MM.1S (cell line): Measurements from ENCODE around the gene TREML4.
"Not testable (repeated sequence)": the region's sequence is repeated elsewhere in the genome, so short reads cannot be mapped to it uniquely, and the experiment has no call there.

Experiments used
- DNase-seq: peaks from one replicate; pipeline ENCODE4 v3.0.0-alpha.2; 2015
- H2AFZ ChIP-seq: fragments of 300-600 bp; sonication (generic); 2 replicates; pipeline ENCODE4 v1.6.0; 2016; ENCODE audit warnings: antibody characterized with exemption, low read length
- H3F3A ChIP-seq: fragments of 300-600 bp; sonication (generic); 2 replicates; pipeline ENCODE4 v1.6.1; 2016; ENCODE audit warnings: mild to moderate bottlenecking, antibody characterized with exemption, low read length, moderate library complexity, mixed read lengths; ENCODE audit not compliant: insufficient read depth
- H3K27ac ChIP-seq: fragments of 300-600 bp; sonication (generic); 2 replicates; pipeline ENCODE4 v1.5.1; 2016; ENCODE audit warnings: mild to moderate bottlenecking, low read length
- H3K27me3 ChIP-seq: fragments of 300-600 bp; sonication (generic); replicated peaks from 2 replicates; pipeline ENCODE4 v1.6.0; 2016; ENCODE audit warnings: low read length; ENCODE audit not compliant: insufficient read depth
- H3K36me3 ChIP-seq: fragments of 300-600 bp; sonication (generic); replicated peaks from 2 replicates; pipeline ENCODE4 v1.6.1; 2016; ENCODE audit warnings: mild to moderate bottlenecking, low read length, mixed read lengths; ENCODE audit not compliant: insufficient read depth
- H3K4me1 ChIP-seq: fragments of 300-600 bp; sonication (generic); 2 replicates; pipeline ENCODE4 v1.6.1; 2016; ENCODE audit warnings: low read length, mixed read lengths
- H3K4me2 ChIP-seq: fragments of 300-600 bp; sonication (generic); 2 replicates; pipeline ENCODE4 v1.6.0; 2016; ENCODE audit warnings: low read depth, low read length
- H3K4me3 ChIP-seq: fragments of 300-600 bp; sonication (generic); 2 replicates; pipeline ENCODE4 v1.5.1; 2016; ENCODE audit warnings: low read length, mixed read lengths
- H3K79me2 ChIP-seq: fragments of 300-600 bp; sonication (generic); 2 replicates; pipeline ENCODE4 v1.6.1; 2016; ENCODE audit warnings: mixed run types, low read length, mixed read lengths
- H3K9ac ChIP-seq: fragments of 300-600 bp; sonication (generic); 2 replicates; pipeline ENCODE4 v1.6.1; 2016; ENCODE audit warnings: low read length, mixed read lengths
- H3K9me2 ChIP-seq: fragments of 300-600 bp; sonication (generic); replicated peaks from 2 replicates; pipeline ENCODE4 v1.6.1; 2016; ENCODE audit warnings: mild to moderate bottlenecking, low read length, mixed read lengths; ENCODE audit not compliant: insufficient read depth
- H3K9me3 ChIP-seq: fragments of 300-600 bp; sonication (generic); replicated peaks from 2 replicates; pipeline ENCODE4 v1.6.1; 2016; ENCODE audit warnings: mild to moderate bottlenecking, low read length, mixed read lengths; ENCODE audit not compliant: insufficient read depth
- H4K20me1 ChIP-seq: fragments of 300-600 bp; sonication (generic); 2 replicates; pipeline ENCODE4 v1.6.1; 2016; ENCODE audit warnings: mild to moderate bottlenecking, low read length, moderate library complexity, mixed read lengths; ENCODE audit not compliant: insufficient read depth
- EZH2 ChIP-seq: fragments of 300-600 bp; sonication (generic); optimal IDR thresholded peaks from 2 replicates; pipeline ENCODE3; 2017; ENCODE audit warnings: low read depth, mild to moderate bottlenecking, antibody characterized with exemption, low read length, mixed read lengths
- EZH2phosphoT487 ChIP-seq: fragments of 300-600 bp; sonication (generic); IDR thresholded peaks from 2 replicates; pipeline ENCODE4 v1.6.1; 2018; ENCODE audit warnings: antibody characterized with exemption, low read length
- TF ChIP-seq, protein P1 (sequence below): fragments of 300-600 bp; sonication (generic); IDR thresholded peaks from 2 replicates; pipeline ENCODE4 v1.5.1; 2016; ENCODE audit warnings: antibody characterized with exemption, low read length, mixed read lengths

The TREML4 gene

DNA sequence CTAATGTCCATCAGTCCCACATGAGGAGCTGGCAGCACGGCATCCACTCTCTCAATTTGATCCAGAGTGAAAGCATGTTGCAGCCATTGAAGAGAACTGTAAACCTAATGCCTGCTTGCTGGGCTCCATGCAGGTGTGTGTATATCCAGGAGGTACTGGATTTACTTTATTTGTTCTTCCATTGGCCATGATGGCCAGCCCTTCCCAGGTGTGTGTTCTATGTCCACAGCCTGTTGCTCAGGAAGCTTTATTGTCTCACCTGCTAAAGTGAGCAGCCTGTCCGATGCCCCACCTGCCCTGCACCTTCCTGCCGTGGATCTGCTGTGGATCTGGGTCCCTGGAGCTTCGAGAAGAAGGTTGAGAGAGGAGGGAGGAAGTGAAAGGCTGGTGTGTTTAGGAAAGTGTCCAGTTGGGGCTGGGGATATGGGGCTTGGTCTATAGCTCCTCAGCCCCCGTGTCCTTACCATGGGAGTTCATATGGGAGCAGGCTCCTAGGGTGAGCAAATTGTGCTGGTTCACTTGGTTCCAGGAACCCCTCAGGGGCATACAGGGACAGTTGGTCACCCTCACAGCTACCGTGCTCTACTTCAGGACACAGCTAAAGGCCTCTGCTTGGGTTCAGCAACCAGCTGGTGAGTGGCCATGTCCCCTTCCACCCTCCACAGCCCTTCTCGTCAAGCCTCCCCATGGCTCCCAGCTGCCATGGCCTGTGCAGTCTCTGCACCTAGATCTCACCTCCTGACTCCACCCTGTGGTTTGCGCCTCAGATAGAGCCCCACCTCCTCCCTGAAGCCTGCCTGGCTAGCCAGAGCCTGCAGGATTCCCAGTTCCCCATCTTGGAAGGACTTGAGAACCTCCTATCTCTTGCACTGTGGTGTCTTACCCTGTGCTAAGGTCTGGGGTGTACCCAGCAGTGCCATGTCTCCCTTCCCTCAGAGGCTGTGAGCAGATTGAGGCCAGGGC lies 39.9 kb upstream of the TREML4 start:
- H3K4me1 ChIP-seq, result no peaks in the 10 kb centered on the region
- no peaks in the 10 kb centered on the region for H3K9me2 ChIP-seq
- no peaks in the 10 kb centered on the region for H3K27me3 ChIP-seq
- H3K79me2 ChIP-seq, result no peaks in the 10 kb centered on the region
- no peak overlapping the region for H3K9ac ChIP-seq
- no peak overlapping the region for H3K4me3 ChIP-seq
- no peak for DNase-seq
- H3F3A ChIP-seq, result no peaks in the 10 kb centered on the region
- no peak overlapping the region for H2AFZ ChIP-seq
- no peaks in the 10 kb centered on the region for H4K20me1 ChIP-seq
- TF ChIP-seq EZH2phosphoT487, result no peak
- no peak for TF ChIP-seq EZH2
- TF ChIP-seq, protein P1, sequence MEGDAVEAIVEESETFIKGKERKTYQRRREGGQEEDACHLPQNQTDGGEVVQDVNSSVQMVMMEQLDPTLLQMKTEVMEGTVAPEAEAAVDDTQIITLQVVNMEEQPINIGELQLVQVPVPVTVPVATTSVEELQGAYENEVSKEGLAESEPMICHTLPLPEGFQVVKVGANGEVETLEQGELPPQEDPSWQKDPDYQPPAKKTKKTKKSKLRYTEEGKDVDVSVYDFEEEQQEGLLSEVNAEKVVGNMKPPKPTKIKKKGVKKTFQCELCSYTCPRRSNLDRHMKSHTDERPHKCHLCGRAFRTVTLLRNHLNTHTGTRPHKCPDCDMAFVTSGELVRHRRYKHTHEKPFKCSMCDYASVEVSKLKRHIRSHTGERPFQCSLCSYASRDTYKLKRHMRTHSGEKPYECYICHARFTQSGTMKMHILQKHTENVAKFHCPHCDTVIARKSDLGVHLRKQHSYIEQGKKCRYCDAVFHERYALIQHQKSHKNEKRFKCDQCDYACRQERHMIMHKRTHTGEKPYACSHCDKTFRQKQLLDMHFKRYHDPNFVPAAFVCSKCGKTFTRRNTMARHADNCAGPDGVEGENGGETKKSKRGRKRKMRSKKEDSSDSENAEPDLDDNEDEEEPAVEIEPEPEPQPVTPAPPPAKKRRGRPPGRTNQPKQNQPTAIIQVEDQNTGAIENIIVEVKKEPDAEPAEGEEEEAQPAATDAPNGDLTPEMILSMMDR, result no peak
- no peaks in the 10 kb centered on the region for H3K36me3 ChIP-seq
- no peak overlapping the region for H3K27ac ChIP-seq
- no peaks in the 10 kb centered on the region for H3K9me3 ChIP-seq
- no peak overlapping the region for H3K4me2 ChIP-seq

GRCh38 chr6:41189046-41189445 lies 39.1 kb upstream of the TREML4 start:
- H3K9ac ChIP-seq, H3K9me3 ChIP-seq, H2AFZ ChIP-seq, H3K4me3 ChIP-seq, H3K79me2 ChIP-seq, H3K36me3 ChIP-seq, DNase-seq, H3K4me1 ChIP-seq, H4K20me1 ChIP-seq, H3K9me2 ChIP-seq, H3K27ac ChIP-seq, H3K27me3 ChIP-seq, H3K4me2 ChIP-seq, H3F3A ChIP-seq: not testable (repeated sequence)

DNA sequence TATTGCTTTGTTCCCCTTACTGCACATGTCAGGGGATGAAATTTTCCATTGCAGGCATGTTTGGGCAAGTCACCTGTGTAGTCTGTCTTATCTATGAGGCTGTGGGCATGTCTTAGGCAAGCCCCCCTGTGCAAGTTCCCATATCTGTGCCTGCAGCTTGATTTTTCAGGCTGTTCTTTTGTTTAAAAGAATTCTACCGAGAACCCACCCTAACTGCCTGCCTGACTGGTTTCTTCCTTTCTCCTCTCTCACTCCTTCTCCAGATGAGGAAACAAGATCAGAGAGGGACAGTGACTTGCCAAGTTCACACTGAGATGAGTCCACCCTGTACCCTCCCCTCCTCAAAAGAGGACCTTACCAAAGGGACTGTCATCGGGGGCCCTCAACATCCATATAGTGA lies 38.2 kb upstream of the TREML4 start:
- H3K79me2 ChIP-seq, result no peaks in the 10 kb centered on the region
- TF ChIP-seq, protein P1, result no peak
- H3K27me3 ChIP-seq, result no peaks in the 10 kb centered on the region
- H3K4me2 ChIP-seq, result no peak overlapping the region
- no peak for DNase-seq
- no peaks in the 10 kb centered on the region for H3F3A ChIP-seq
- no peaks in the 10 kb centered on the region for H4K20me1 ChIP-seq
- no peaks in the 10 kb centered on the region for H3K9me2 ChIP-seq
- H3K4me3 ChIP-seq, result no peak overlapping the region
- no peaks in the 10 kb centered on the region for H3K9me3 ChIP-seq
- H3K9ac ChIP-seq, result no peak overlapping the region
- no peaks in the 10 kb centered on the region for H3K4me1 ChIP-seq
- H3K36me3 ChIP-seq, result no peaks in the 10 kb centered on the region
- no peak overlapping the region for H3K27ac ChIP-seq
- H2AFZ ChIP-seq, result no peak overlapping the region

GRCh38 chr6:41190791-41191190 lies 37.4 kb upstream of the TREML4 start:
- no peak overlapping the region for H3K4me3 ChIP-seq
- no peaks in the 10 kb centered on the region for H4K20me1 ChIP-seq
- no peaks in the 10 kb centered on the region for H3K79me2 ChIP-seq
- DNase-seq, result no peak
- no peaks in the 10 kb centered on the region for H3K36me3 ChIP-seq
- no peaks in the 10 kb centered on the region for H3K4me1 ChIP-seq
- no peak overlapping the region for H2AFZ ChIP-seq
- H3K27me3 ChIP-seq, result no peaks in the 10 kb centered on the region
- TF ChIP-seq, protein P1, result 0 out of 2 replicates have a peak, but pooled peaks have one; percentile 3
- no peak for TF ChIP-seq EZH2phosphoT487
- no peaks in the 10 kb centered on the region for H3K9me3 ChIP-seq
- no peak overlapping the region for H3K9ac ChIP-seq
- no peak overlapping the region for H3K27ac ChIP-seq
- H3K4me2 ChIP-seq, result no peak overlapping the region
- H3K9me2 ChIP-seq, result no peaks in the 10 kb centered on the region
- no peaks in the 10 kb centered on the region for H3F3A ChIP-seq
